ENCODE measurements around the gene ENGASE. TPM values are rescaled to one million over a fixed set of nuclear protein-coding genes. Genes with fewer than 3 reads are reported as not detected.

ENGASE gene
- total and polyA plus RNA-seq, 2 of the 4 experiments (the other 2 are of a cell fraction): 3.9 to 12.1 TPM

DNA sequence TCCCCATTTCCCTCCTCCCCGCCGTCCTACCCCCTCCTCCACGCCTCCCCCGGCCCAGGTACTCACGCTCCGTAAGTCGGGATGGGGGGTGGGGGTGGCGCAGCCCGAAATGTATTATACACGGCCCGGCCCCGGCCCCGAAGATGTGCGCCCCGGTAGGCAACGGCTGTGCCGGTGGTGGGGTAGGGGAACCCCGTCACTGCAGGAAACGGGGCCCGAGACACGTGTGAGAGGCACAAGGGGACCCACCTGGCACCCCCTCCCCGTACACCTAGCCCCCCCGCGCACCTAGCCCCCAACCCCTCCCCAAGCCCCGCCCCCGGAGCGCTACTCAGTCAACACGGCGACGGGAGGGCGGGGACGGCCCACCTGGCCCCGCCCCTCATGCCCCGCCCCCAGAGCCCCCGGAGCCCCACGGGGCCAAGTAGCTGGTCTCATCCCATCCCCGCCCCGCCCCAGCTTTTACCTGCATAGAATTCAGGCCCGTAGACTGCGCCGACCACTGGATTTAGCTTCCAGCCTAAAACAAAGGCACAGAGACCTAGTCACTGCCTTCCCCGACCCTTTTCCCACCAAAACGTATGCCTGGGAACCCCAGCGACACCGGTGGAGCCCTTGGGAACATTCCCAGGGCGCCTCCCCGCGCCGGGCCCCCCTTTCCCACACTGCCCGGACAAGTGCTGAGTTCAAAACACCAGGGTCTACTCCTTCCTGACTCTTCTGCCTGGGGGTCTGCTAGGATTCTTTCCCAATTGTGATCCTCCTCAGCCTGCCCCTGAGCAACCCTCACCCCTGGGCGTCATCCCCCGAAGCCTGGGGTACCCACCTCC, 22.8 kb downstream of the ENGASE start:
- Histone ChIP-seq H3K27me3 (ENCODE audit: control insufficient read depth, insufficient read depth, low read length) (peaks cover 75% of the 10 kb centered on the region), H3K36me3 (ENCODE audit: control insufficient read depth, insufficient read depth, low read length) (no peaks in the 10 kb centered on the region), H2BK5ac (ENCODE audit: low read depth, low read length, poor library complexity, severe bottlenecking) (no peak overlapping the region), H3K4ac (ENCODE audit: low read depth, low read length) (no peak overlapping the region), H3K9me3 (ENCODE audit: control insufficient read depth, insufficient read depth, low read length) (no peaks in the 10 kb centered on the region), H3K4me3 (ENCODE audit: insufficient read depth, low read depth, low read length) (no peak overlapping the region), H3K79me1 (ENCODE audit: low read depth in 1 of 2, low read length in 2 of 2) (no peaks in the 10 kb centered on the region), H3K9me1 (ENCODE audit: insufficient read depth, low read length) (no peaks in the 10 kb centered on the region), H3K27ac (ENCODE audit: insufficient read depth, low read length) (no peak overlapping the region), H3K9ac (ENCODE audit: low read depth, low read length) (no peak overlapping the region), H2AFZ (replicated peaks; ENCODE audit: low read length, poor library complexity) (no peak overlapping the region), H3K18ac (ENCODE audit: low read depth, low read length) (no peak overlapping the region), H4K5ac (ENCODE audit: low read depth, low read length) (no peak overlapping the region), H3K14ac (replicated peaks; ENCODE audit: low read depth, low read length) (no peak overlapping the region), H2BK15ac (ENCODE audit: low read depth, low read length) (no peak overlapping the region), H3K4me2 (ENCODE audit: low read depth, low read length) (no peak overlapping the region), H2BK20ac (ENCODE audit: low read depth, low read length) (no peak overlapping the region), H3K23ac (ENCODE audit: low read depth, low read length) (no peak overlapping the region), H3K4me1 (ENCODE audit: control insufficient read depth, insufficient read depth, low read length) (no peaks in the 10 kb centered on the region), H3K56ac (ENCODE audit: extremely low read depth, insufficient read depth, low read length) (no peak overlapping the region), H4K8ac (ENCODE audit: low read depth in 2 of 2, low read length in 2 of 2) (no peak overlapping the region), H2AK5ac (ENCODE audit: low read depth, low read length) (no peak overlapping the region), H2BK120ac (ENCODE audit: low read depth, low read length) (no peak overlapping the region), H4K91ac (ENCODE audit: insufficient read depth, low read depth, low read length) (no peak overlapping the region), H2AK9ac (replicated peaks; ENCODE audit: low read depth, low read length, poor library complexity) (peak overlapping the region; percentile 81), H4K20me1 (ENCODE audit: insufficient read depth, low read length) (no peaks in the 10 kb centered on the region)
- no TSS peak for BruUV-seq (replicated peaks)
- ATAC-seq (ENCODE audit: low read depth): no peak
- dilution Hi-C loops (cut with HindIII; ENCODE audit: low sequenced_read_pairs, unreplicated experiment) (no loop called here), intact Hi-C loops (cut with micrococcal nuclease) (no loop called here), in situ Hi-C loops (cut with MboI; ENCODE audit: low sequenced_read_pairs) (loop anchor here (25.0 kb wide), 1 partner anchor 615 kb away; no protein-coding TSS in a partner anchor)
- ChIA-PET POLR2A (ENCODE audit: unreplicated experiment) (interaction anchor here (0.6 kb wide), 1 partner anchor 1106 kb away, joined by 3 read pairs; no protein-coding TSS in a partner anchor), CTCF (no interaction called here)
- WGBS, 2 experiments (ENCODE audit: extremely low coverage in 2 of 2, insufficient read length in 1 of 2): 32% methylated on average over 9 of the region's 52 CpGs; no CpG with 5 or more reads in 1 of the 2 experiments
- no peak for DNase-seq
- TF ChIP-seq MAZ (IDR thresholded peaks at IDR 0.05; ENCODE audit: borderline replicate concordance, low read depth, low read length) (no peak), NFE2L2 (IDR thresholded peaks at IDR 0.05; ENCODE audit: low read depth, low read length) (no peak), CEBPB (IDR thresholded peaks at IDR 0.05; ENCODE audit: low read depth, low read length) (no peak), MAFK (IDR thresholded peaks at IDR 0.05; ENCODE audit: low read depth, low read length) (no peak), RFX5 (IDR thresholded peaks at IDR 0.05; ENCODE audit: low read depth, low read length) (no peak), MXI1 (IDR thresholded peaks at IDR 0.05; ENCODE audit: borderline replicate concordance, low read depth, low read length) (no peak), BHLHE40 (IDR thresholded peaks at IDR 0.05; ENCODE audit: low read depth, low read length) (no peak), RCOR1 (IDR thresholded peaks at IDR 0.05; ENCODE audit: insufficient replicate concordance, low read length) (no peak), RAD21 (IDR thresholded peaks at IDR 0.05; ENCODE audit: low read length) (no peak), FOS (IDR thresholded peaks at IDR 0.05; ENCODE audit: low read depth, low read length) (no peak), SMC3 (IDR thresholded peaks at IDR 0.05; ENCODE audit: low read depth, low read length) (no peak)
- TF ChIP-seq, protein P1, sequence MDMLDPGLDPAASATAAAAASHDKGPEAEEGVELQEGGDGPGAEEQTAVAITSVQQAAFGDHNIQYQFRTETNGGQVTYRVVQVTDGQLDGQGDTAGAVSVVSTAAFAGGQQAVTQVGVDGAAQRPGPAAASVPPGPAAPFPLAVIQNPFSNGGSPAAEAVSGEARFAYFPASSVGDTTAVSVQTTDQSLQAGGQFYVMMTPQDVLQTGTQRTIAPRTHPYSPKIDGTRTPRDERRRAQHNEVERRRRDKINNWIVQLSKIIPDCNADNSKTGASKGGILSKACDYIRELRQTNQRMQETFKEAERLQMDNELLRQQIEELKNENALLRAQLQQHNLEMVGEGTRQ (IDR thresholded peaks at IDR 0.05; ENCODE audit: low read depth, low read length): no peak
- TF ChIP-seq, protein P2, sequence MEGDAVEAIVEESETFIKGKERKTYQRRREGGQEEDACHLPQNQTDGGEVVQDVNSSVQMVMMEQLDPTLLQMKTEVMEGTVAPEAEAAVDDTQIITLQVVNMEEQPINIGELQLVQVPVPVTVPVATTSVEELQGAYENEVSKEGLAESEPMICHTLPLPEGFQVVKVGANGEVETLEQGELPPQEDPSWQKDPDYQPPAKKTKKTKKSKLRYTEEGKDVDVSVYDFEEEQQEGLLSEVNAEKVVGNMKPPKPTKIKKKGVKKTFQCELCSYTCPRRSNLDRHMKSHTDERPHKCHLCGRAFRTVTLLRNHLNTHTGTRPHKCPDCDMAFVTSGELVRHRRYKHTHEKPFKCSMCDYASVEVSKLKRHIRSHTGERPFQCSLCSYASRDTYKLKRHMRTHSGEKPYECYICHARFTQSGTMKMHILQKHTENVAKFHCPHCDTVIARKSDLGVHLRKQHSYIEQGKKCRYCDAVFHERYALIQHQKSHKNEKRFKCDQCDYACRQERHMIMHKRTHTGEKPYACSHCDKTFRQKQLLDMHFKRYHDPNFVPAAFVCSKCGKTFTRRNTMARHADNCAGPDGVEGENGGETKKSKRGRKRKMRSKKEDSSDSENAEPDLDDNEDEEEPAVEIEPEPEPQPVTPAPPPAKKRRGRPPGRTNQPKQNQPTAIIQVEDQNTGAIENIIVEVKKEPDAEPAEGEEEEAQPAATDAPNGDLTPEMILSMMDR (conservative IDR thresholded peaks at IDR 0.05; ENCODE audit: low read depth, low read length): no peak
- TF ChIP-seq, protein P3, sequence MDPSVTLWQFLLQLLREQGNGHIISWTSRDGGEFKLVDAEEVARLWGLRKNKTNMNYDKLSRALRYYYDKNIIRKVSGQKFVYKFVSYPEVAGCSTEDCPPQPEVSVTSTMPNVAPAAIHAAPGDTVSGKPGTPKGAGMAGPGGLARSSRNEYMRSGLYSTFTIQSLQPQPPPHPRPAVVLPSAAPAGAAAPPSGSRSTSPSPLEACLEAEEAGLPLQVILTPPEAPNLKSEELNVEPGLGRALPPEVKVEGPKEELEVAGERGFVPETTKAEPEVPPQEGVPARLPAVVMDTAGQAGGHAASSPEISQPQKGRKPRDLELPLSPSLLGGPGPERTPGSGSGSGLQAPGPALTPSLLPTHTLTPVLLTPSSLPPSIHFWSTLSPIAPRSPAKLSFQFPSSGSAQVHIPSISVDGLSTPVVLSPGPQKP (IDR thresholded peaks at IDR 0.05; ENCODE audit: borderline replicate concordance, low read depth, low read length): no peak
